ENCODE measurements around the gene RNF212. TPM values are rescaled to one million over a fixed set of nuclear protein-coding genes. Genes with fewer than 3 reads are reported as not detected.

Gene RNF212
- total and polyA plus RNA-seq, 2 experiments from 2014 or later = 17.0 to 20.6 TPM

- TF ChIP-seq ZNF462 (CRISPR knock-in tag; IDR thresholded peaks at IDR 0.05) (no peak), POLR2AphosphoS5 (IDR thresholded peaks at IDR 0.05; ENCODE audit: low read depth) (no peak)
These were observed 82.0 kb downstream of the RNF212 start (continued) for GRCh38 chr4:1031346-1031745.

GRCh38 chr4:1030559-1030958 is 82.8 kb downstream of the RNF212 start:
- Mint-ChIP-seq H3K27ac (no peak overlapping the region), H3K27me3 (ENCODE audit: insufficient read depth, low read depth, poor library complexity) (peaks cover 8% of the 10 kb centered on the region), H3K4me1 (peaks cover 4% of the 10 kb centered on the region; the same call in 1 of the 3 replicates), H3K36me3 (ENCODE audit: low read depth) (peaks cover 7% of the 10 kb centered on the region), H3K4me3 (no peak overlapping the region), H3K9me3 (no peaks in the 10 kb centered on the region)
- Histone ChIP-seq H3K9me2 (ENCODE audit: insufficient read depth) (no peaks in the 10 kb centered on the region), H4K20me1 (replicated peaks; ENCODE audit: insufficient read depth) (no peaks in the 10 kb centered on the region), H3F3A (replicated peaks; ENCODE audit: low read depth) (no peaks in the 10 kb centered on the region), H2AFZ (no peak overlapping the region), H3K4me1 (ENCODE audit: insufficient read depth) (no peaks in the 10 kb centered on the region), H3K27me3 (ENCODE audit: insufficient read depth) (no peaks in the 10 kb centered on the region), H3K4me3 (no peak overlapping the region), H3K79me2 (replicated peaks; ENCODE audit: insufficient read depth) (no peaks in the 10 kb centered on the region), H3K36me3 (ENCODE audit: insufficient read depth) (no peaks in the 10 kb centered on the region; the same call in 1 of the 2 replicates), H3K27ac (ENCODE audit: low read depth) (no peak overlapping the region), H3K4me2 (no peak overlapping the region)
- peak; percentile 13 for ATAC-seq
- DNase-seq (ENCODE audit: low spot score) = no peak
- TF ChIP-seq EZH2 (IDR thresholded peaks at IDR 0.05; ENCODE audit: low read depth, unreplicated experiment) (no peak), EZH2phosphoT487 (IDR thresholded peaks at IDR 0.05; ENCODE audit: unreplicated experiment) (no peak), POLR2AphosphoS5 (IDR thresholded peaks at IDR 0.05; ENCODE audit: low read depth) (no peak), CREB1 (CRISPR knock-in tag; IDR thresholded peaks at IDR 0.05; ENCODE audit: low read depth) (no peak), JUNB (IDR thresholded peaks at IDR 0.05; ENCODE audit: unreplicated experiment) (no peak), ZNF114 (CRISPR knock-in tag; IDR thresholded peaks at IDR 0.05) (no peak), ZNF331 (CRISPR knock-in tag; IDR thresholded peaks at IDR 0.05; ENCODE audit: low read depth) (no peak), NANOG (IDR thresholded peaks at IDR 0.05; ENCODE audit: borderline replicate concordance) (no peak)
- TF ChIP-seq, protein P1, sequence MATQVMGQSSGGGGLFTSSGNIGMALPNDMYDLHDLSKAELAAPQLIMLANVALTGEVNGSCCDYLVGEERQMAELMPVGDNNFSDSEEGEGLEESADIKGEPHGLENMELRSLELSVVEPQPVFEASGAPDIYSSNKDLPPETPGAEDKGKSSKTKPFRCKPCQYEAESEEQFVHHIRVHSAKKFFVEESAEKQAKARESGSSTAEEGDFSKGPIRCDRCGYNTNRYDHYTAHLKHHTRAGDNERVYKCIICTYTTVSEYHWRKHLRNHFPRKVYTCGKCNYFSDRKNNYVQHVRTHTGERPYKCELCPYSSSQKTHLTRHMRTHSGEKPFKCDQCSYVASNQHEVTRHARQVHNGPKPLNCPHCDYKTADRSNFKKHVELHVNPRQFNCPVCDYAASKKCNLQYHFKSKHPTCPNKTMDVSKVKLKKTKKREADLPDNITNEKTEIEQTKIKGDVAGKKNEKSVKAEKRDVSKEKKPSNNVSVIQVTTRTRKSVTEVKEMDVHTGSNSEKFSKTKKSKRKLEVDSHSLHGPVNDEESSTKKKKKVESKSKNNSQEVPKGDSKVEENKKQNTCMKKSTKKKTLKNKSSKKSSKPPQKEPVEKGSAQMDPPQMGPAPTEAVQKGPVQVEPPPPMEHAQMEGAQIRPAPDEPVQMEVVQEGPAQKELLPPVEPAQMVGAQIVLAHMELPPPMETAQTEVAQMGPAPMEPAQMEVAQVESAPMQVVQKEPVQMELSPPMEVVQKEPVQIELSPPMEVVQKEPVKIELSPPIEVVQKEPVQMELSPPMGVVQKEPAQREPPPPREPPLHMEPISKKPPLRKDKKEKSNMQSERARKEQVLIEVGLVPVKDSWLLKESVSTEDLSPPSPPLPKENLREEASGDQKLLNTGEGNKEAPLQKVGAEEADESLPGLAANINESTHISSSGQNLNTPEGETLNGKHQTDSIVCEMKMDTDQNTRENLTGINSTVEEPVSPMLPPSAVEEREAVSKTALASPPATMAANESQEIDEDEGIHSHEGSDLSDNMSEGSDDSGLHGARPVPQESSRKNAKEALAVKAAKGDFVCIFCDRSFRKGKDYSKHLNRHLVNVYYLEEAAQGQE (IDR thresholded peaks at IDR 0.05; ENCODE audit: unreplicated experiment) = no peak

All from GM23338 (cell line).